GM18858 (cell line): ENCODE measurements around the gene CATSPERZ.

Source experiments
- ATAC-seq: cut with Tn5 transposase; IDR thresholded peaks from one replicate; pipeline ENCODE4 v1.9.1; 2021; ENCODE audit not compliant: unreplicated experiment

Gene CATSPERZ

DNA sequence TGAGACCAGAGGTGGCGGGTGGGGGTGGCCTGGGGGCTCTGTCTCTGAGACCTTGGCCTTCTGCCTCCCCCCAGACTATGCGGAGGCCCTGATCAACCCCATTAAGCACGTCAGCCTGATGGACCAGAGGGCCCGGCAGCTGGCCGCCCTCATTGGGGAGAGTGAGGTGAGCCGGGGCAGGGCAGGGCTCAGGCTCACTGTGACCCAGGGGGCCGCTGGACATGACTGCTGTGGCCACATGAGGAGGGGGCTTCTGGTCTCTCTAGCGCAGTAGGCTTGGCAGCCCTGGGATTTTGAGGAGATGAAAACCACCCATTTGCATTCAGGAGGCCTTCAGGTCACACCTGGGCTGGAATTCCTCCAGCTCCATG lies 36.2 kb upstream of the CATSPERZ start:
- ATAC-seq: no peak

DNA sequence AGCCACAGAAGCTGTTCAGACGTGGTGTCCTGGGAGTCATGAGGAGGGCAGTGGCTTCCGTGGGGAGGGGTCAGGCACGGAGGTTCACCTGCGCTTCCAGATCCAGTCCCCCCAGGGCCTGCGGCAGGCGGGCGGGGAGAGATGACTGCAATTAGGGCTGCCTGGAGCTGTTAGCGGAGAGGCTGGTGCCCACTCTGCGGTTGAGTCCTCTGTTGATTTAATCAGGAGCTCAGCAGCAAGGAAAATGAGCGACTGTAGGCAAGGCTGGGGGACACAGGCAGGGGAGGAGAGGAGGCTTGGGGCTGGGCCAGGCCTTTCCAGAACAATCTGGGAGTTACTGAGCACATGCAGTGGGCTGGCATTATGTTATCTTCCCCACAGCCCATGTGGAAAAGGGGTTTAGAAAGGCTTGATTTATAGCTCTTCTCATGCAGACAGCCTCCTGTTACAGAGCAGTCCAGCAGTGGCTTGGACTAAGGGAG lies 35.7 kb upstream of the CATSPERZ start:
- no peak for ATAC-seq

DNA sequence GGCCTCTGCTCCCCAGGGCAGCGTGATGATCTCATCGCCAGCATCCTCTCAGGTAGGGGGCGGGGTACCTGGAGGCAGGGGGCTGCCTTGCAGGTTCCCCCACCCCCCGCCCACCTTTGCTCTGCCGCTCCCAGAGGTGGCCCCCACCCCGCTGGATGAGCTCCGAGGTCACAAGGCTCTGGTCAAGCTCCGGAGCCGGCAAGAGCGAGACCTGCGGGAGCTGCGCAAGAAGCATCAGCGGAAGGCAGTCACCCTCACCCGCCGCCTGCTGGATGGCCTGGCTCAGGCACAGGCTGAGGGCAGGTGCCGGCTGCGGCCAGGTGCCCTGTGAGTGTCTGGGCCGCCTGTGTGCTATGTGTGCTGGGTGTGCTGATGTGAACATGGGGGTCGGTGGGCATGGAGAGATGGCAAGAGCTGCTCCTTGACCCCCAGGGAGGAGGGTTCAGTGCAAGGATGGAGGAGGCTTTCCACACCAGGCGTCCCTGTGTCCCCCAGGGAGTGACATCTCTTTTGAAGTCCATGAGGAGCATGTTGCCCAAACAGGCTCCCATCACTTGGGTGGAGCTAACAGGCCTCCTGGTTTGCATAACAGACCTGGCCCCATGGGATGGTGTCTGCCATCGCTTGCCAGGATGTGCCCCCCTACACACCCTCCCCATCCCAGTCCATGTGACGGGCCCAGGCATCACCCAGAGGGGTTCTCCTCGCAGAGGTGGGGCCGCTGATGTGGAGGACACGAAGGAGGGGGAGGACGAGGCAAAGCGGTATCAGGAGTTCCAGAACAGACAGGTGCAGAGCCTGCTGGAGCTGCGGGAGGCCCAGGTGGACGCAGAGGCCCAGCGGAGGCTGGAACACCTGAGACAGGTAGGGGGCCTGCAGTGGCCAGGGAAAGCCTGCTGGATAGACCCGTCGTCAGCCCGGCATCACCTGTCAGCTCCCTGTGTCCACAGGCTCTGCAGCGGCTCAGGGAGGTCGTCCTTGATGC lies 34.7 kb upstream of the CATSPERZ start:
- no peak for ATAC-seq

DNA sequence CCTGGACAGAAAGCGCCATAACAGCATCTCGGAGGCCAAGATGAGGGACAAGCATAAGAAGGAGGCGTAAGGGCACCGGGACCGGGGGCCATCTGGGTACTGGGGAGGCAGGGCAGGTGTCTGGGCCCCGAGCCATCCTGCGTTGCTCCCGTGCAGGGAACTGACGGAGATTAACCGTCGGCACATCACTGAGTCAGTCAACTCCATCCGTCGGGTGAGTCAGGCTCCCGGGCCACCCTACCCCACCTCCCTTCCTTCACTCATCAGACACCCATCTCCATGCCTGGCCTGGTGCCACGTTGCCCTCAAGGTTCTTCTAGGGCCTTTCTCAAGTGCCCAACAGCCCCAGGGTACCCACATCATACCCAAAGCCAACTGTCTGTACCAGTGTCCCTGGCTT lies 33.8 kb upstream of the CATSPERZ start:
- no peak for ATAC-seq

DNA sequence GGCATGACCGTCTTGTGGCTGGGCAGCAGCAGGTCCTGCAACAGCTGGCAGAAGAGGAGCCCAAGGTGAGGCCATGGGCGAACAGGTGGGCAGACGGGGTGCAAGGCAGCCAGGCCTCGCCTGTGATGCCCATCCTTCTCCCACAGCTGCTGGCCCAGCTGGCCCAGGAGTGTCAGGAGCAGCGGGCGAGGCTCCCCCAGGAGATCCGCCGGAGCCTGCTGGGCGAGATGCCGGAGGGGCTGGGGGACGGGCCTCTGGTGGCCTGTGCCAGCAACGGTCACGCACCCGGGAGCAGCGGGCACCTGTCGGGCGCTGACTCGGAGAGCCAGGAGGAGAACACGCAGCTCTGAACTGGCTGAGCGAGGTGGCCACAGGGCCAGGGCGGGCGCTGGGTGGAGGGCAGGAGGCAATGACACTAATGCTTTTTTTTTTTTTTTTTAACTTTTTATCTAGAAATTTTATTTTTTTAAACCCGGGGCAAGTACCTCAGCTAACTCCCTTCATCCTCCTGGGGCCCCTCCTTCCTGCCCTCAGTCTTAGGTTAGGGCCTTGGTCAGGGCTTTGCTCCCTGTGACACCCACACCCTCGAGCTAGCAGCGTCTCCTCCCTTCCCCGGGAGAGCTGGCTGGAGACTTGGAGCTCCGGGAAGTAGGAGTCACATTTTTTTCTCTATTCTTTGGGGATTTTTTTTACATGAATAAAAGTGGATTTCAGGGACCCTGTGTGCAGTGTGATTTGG lies 32.8 kb upstream of the CATSPERZ start:
- ATAC-seq: no peak

DNA sequence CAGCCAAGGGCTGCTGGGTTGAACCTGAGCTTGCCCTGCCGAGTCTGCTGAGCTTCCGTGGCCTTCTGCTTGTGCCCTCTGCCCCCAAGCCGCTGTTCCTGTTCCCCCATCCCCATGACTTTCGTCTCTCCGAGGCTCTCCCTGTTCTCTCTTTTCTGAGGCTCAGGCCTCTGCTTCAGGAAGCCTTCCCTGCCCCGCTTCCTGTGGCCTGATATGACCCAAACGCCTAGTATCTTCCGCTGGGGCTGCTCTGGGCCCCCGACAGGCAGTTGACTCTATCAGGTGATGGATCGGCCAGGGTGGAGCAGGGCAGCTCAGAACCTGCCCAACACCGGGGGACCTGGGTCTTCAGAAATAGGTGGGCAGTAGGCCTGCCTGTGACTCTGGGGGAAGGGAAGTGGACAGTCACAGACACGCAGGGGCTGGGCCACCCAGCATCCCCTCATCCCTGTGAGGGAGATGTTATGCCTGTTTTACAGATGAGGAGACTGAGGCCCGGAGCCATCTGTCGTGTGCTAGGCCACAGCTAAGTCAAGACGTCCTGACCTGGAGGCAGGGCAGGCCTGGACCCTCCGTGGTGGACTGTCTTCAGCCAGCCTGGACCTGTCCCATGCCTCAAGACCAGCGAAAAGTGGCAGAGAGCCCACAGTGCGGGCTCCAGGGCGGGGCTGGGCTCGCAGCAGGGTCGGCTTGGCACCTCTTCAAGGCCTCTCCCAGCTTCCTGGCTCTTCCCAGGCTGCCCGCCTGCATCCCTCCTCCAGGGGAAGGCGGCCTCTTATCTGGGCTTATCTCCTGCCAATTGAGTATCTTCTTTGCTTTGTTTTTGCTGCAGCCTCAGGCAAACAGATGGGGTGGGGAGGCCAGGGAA lies 31.9 kb upstream of the CATSPERZ start:
- no peak for ATAC-seq

DNA sequence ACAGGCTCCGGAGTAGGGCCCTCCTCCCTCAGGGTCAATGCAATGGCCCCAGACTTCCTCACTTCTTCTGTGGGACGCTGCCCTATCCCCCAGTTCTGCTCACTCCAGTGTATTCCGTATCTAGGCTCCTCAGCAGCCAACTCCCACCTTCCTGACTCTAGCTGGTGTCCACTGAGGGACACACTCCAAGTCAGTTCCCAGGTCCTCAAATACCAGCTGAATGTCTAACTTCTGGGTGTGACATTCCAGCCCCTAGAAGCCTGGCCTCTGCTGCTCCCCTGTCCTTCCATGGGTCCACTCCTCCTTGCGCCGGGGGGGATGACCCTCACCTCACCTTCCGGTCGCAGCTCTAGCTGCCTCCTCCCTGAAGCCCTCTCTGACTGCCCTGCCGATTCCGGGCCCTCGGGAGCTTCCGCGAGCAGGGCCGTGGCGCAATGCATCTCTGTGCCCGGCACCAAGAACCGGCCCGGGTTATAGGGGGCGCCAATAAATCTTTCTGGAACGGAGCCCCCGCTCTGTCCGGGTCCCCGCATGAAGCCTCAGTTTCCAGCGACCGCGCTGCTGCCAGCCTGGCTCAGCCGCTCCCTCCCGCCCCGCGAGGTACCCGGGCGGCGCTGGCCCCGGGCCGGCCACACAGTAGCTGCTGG lies 31.1 kb upstream of the CATSPERZ start:
- ATAC-seq: no peak

DNA sequence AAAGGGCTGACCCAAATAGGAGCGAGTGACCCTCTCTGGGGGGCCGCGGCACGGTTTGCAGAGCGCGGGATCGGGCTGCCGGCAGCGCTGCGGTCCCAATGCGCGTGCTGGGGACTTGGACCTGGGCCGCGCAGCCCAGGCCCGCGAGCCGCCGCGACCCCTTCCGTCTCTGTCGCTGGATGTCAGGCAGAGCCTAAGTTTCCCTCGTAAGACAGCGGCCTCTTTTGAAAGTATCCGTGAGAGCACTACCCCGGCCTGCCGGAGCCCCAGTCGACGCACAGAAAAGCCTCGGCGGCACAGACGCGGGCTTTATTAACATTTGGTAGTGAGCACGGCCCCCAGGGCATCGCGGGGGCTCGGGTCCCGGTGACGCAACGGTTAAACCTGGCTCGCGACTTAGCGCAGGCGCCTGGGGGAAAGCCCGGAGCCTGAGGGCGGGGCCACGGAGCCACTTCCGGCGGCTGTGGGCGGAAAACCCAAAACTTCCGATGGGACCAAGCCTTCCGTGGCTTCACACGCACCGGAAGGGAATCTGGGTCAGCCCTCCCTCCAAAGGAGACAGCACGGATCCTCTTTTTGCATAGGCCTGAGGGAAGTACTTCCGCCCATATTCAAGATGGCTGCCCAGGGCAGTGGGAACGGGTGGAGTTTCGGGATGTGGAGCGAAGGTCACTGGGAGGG lies 30.5 kb upstream of the CATSPERZ start:
- peak; percentile 54 for ATAC-seq

DNA sequence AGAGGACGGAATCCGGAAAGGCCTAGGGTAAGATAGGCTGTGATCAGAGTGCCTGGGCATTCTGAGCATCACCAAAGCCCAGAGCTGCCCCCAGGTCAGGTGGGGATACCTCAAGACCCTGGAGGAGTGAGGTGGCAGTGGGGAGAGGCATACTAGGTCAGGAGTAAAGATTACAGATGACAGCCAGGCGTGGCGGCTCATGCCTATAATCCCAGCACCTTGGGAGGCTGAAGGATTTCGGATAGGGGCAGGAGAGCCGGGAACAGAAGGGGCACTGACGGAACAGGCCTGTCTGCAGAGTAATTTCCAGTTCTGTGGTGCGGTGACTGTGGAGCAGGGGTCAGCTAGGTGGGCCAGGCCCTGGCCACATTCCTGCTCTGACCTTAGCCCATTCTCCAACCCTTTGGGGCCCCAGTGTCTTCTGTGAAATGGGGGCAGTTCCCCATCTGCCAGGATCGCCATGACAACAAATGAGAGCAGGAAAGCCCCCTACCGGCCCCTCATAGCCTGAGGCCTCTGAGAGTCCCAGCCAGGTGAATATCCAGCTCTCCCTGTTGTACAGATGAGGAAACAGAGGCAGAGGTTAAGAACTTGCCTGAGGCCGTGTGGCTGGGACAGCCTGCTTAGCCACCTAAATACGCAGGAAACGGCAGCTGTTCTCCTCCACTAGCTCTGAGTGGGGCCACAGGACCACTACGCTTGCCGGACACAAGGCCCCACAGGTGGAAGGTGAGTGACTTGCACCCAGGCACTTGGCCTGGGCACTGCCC lies 24.9 kb upstream of the CATSPERZ start:
- ATAC-seq: no peak

DNA sequence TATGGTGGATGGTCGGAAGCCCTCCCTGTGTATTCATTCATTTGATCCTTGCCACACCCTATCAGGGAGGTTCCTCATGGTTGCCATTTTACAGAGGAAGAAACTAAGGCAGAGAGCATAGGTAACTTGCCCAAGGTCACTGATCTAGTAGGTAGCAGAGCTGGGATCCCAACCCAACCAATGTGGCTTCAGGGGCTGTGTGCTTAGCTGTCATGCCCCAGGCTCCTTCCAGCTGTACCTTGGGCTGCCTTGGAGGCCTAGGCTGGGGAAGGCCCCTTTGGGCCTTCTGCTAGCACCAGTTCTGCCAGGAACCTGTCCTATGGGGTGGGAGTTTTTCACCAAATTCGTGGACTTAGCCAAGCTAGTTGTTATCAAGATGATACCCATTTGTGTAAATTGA lies 24.3 kb upstream of the CATSPERZ start:
- no peak for ATAC-seq

DNA sequence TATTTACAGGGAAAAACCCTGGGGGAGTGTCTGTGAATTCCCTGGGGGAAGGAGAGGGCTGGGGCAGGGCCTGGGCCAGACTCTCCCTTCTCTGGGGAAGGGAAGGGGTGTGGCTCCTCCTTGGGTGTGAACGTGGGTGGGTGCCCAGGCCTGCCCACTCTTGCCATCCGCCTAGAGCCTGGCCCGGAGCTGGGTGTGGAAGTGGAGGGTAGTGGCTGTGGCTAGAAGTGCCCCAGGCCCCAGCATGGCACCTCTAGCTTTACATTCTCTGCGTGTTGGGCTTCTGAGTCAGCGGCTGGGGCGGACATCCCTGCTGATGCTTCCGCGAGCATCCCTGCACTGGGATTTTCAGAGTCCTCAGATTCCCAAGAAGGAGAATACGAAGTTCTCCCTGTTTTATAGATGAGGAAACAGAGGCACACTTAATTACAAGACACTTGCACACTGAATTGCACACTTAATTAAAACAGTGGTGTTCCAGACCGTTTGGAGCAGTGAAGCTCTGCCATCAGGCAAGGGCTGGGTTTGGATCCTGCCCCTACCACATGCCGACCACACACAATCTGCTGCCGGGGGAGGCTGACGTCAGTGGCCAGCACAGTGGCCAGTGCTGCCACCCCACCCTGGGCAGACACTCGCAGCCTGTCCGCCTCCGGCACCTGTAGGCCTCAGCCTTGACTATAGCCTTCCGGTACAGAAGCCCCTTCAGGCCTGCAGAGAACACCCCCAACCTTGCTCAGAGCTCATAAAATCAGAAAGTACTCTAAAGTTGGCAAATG lies 23.3 kb upstream of the CATSPERZ start:
- no peak for ATAC-seq

DNA sequence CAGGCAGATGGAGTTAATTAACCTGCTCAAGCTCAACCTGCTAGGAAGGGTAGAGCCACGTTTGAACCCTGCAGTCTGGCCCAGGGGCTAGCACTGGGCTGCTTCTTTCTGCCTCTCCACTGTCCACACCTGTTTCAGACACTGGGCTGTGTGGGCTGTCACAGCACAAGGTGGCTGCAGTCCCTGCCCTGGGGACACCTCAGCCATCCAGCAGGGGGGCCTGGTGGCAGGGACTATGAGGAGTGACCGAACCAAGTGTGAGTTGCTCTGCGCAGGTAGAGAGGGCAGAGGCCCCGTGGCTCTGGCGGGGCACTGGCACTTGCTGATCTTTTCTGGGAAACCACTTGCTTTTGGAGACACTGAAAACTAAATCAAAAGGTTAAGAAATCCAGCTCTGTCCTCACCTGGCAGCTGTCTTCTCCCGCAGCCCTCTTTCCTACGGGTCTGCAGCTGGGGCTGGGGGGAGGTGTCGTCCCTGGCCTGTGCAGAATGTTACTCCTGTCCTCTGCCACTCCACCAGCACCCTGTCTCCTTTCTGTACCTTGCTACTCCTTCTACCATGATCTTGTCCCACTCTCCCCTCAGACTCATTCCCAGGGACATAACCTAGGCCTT lies 21.5 kb upstream of the CATSPERZ start:
- no peak for ATAC-seq

DNA sequence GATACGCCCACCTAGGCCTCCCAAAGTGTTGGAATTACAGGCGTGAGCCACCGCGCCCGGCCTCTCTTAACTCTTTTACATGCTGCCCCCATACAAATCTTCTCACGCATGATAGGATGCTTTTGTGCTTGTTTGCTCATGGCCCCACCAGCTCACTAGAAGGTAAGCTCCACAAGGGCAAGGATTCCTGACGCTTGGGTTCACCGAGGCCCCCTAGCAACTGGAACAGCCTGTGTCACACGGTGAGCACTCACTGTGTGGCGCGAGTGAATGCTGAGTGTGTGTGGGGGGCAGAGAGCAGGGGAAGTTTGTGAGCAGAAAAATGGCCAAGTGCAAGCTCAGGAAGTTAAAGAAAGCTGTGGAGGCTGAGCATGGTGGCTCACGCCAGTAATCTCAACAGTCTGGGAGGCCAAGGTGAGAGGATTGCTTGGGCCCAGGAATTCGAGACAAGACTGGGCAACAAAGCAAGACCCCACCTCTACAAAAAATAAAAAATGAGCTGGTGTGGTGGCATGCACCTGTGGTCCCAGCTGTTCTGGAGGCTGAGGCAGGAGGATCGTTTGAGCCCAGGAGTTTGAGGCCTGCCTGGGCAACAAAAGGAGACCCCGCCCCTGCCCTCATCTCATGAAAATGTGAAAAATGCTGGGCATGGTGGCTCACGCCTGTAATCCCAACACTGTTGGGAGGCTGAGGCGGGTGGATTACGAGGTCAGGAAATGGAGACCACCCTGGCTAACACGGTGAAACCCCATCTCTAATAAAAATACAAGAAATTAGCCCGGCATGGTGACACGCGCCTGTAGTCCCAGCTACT lies 18.0 kb upstream of the CATSPERZ start:
- ATAC-seq: no peak

DNA sequence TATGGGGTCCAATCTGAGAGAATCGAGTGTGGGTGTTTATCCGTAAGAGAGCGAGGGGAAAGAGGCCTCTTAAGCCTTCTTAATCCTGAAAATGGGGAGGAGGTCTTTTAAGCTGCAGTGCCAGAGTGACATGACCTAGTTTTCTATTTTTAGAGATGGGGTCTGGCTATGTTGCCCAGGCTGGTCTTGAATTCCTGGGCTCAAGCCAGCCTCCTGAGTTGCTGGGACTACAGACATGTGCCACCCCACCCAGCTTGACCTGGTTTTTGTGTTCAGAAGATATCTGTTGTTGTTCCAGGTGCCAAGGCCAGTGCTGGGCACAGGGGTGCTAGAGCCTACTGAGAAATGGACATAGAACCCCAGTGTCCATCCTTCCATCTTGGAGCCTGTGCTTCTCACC lies 17.1 kb upstream of the CATSPERZ start:
- ATAC-seq: no peak

DNA sequence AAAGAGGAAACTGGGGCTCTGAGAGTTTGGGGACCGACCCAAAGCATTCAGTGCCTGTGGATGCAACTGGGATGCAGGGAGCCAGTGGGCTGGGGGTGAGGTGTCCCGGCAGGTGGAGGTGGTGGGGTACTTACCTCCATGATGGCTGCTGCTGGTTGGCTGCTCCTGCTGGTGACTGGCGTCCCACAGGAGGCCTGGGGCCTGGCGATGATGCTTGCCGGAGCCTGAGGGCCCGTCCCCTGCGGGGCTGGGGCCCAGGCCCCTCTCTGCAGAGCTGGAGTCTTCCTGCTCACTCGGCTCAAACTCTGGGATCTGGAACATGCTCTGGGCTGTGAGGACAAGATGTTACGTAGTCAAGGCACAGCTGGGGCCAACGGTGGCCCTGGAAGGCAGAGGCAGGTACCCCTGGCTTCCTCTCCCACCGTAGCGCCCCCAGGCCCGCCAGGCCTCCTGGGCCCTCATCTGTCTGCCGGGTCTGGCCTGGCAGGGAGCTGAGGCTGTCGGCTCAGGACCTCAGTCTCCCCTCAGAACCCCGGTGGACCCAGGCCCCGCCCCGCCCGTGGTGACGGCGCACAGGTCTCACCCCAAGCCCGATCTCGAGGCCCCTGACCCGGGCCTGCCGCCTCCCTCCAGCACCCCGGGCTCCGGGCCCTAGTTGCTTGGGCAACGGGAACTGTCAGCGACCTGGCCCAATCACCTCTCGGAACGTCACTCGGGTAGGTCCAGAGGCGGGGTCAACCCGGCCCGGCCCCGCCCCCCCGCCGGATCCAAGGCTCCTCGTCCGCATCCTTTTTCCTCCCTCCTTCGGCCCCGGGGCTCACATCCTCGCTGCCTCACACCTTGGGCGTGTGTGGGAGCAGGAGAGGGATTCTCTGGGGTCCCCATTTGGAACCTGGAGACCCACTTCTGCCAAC lies 15.9 kb upstream of the CATSPERZ start, which contains the start of gene BAD:
TSS of gene BAD (minus strand) at position 618 of the 914 bp plus-strand sequence. CDS start at position 321, 297 bp downstream.
- peak; percentile 57 for ATAC-seq
